Activated T-helper 17 cell treated with anti-CD3 and anti-CD28 coated beads, Interleukin-2, amount 50 U/mL, for 72 hours (primary cell): ENCODE results near the gene CAVIN3. TPM values are rescaled to one million over a fixed set of nuclear protein-coding genes. Genes with fewer than 3 reads are reported as not detected.
"Not testable (repeated sequence)": the region's sequence is repeated elsewhere in the genome, so short reads cannot be mapped to it uniquely, and the experiment has no call there.

Source experiments
- ATAC-seq: fragments of 150-1000 bp; cut with Tn5 transposase; replicated peaks from 2 replicates; pipeline ENCODE4 v1.10.0; 2021; ENCODE audit warnings: mild to moderate bottlenecking, moderate library complexity
- H3K27ac Mint-ChIP-seq: one replicate; pipeline ENCODE4 v1.8.0; 2022; ENCODE audit warnings: mixed read lengths
- H3K27me3 Mint-ChIP-seq: one replicate; pipeline ENCODE4 v1.8.0; 2022; ENCODE audit warnings: mixed read lengths
- H3K36me3 Mint-ChIP-seq: one replicate; pipeline ENCODE4 v1.8.0; 2022; ENCODE audit warnings: low read depth, mild to moderate bottlenecking, mixed read lengths
- H3K4me1 Mint-ChIP-seq: one replicate; pipeline ENCODE4 v1.8.0; 2022; ENCODE audit warnings: mixed read lengths
- H3K4me3 Mint-ChIP-seq: one replicate; pipeline ENCODE4 v1.8.0; 2022; ENCODE audit warnings: mild to moderate bottlenecking, mixed read lengths
- H3K9me3 Mint-ChIP-seq: one replicate; pipeline ENCODE4 v1.8.0; 2022; ENCODE audit warnings: mixed read lengths
- total RNA-seq, 2 donors: library from RNA; stranded (reverse); gene quantifications; one replicate each; pipeline ENCODE4 v1.2.3, GENCODE V29; 2022

CAVIN3 gene
- total RNA-seq, 2 donors from 2014 or later, result 7.6 to 37.2 TPM

DNA sequence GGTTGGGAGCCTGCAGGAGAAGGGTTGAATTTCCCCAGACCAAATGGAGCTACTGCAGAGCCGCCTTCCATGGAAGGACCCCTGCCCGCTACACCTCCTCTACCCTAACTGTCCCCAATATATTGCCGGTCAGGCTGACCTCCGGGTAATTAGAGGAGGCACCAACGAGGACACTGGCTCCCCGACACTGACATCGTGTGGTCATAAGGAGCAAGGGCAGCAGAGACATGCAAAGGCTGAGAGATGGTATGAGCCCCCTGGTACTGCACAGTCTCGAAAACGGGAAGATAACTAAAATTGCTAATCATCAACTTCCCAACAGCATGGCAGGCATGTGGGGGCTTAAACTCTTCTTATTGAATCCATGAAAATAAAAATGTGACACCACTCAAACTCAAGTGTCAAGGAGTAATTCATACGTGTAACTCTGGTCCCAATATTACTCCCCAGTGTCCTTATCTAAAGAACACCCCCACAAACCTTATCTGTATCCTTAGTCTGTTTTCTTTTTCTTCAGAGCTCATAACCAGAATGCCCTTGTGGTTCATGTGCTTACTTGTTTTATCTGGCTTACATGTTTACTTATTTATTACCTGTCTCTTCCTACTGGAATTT lies 4.4 kb downstream of the CAVIN3 start:
- H3K4me1 Mint-ChIP-seq, result peaks cover 4% of the 10 kb centered on the region
- no peak for ATAC-seq
- no peak overlapping the region for H3K27ac Mint-ChIP-seq
- peaks cover 18% of the 10 kb centered on the region for H3K36me3 Mint-ChIP-seq
- H3K9me3 Mint-ChIP-seq, result no peaks in the 10 kb centered on the region
- H3K27me3 Mint-ChIP-seq, result peaks cover 36% of the 10 kb centered on the region
- H3K4me3 Mint-ChIP-seq, result no peak overlapping the region

- Mint-ChIP-seq H3K4me1 (no peaks in the 10 kb centered on the region), H3K4me3 (no peak overlapping the region), H3K27ac (no peak overlapping the region), H3K27me3 (peaks cover 26% of the 10 kb centered on the region), H3K36me3 (no peaks in the 10 kb centered on the region), H3K9me3 (no peaks in the 10 kb centered on the region)
- no peak for ATAC-seq
Measured at GRCh38 chr11:6312106-6312505, 8.2 kb downstream of the CAVIN3 start.

DNA sequence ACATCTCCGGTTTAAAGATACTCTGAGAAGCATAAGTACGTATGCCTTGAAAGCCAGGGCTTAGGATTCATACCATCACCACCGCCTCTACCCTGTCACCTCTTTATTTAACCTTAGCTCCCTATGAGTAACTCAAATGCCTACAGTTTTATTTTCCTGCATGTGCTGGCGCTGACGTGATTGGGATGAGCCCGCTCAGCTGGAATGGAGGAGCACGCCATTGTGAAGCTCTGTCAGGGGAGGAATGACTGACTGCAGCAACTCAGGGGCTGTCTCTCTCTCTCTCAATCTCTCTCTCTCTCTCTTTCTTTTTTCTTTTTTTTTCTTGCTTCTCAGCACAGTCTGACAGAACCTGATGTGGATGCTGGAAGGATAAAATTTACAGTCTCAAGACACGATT lies 12.4 kb downstream of the CAVIN3 start:
- peaks cover 12% of the 10 kb centered on the region for H3K27me3 Mint-ChIP-seq
- ATAC-seq, result no peak
- no peak overlapping the region for H3K4me3 Mint-ChIP-seq
- no peak overlapping the region for H3K27ac Mint-ChIP-seq
- H3K36me3 Mint-ChIP-seq, result no peaks in the 10 kb centered on the region
- H3K9me3 Mint-ChIP-seq, result no peaks in the 10 kb centered on the region
- no peaks in the 10 kb centered on the region for H3K4me1 Mint-ChIP-seq

DNA sequence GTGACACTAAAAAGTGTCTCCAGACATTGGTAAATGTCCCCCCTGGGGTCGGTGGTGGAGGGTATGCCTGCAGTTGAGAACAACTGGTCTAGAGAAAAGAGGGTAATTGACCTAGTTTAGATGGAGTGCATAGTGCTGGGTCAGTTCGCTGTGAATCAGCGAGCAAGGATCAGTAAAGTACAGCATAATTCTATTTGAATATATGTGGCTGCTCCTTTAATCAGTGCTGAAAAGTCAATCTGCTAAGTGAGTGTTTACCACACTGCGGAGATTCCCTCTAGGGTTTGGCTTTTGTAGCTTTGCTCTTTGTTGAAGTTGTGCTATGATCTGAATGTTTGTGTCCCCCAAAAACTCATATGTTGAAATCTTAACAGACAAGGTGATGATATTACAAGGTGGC lies 15.0 kb downstream of the CAVIN3 start:
- Mint-ChIP-seq H3K27ac (no peak overlapping the region), H3K9me3 (no peaks in the 10 kb centered on the region), H3K4me3 (no peak overlapping the region), H3K36me3 (no peaks in the 10 kb centered on the region), H3K27me3 (peaks cover 12% of the 10 kb centered on the region), H3K4me1 (no peaks in the 10 kb centered on the region)
- ATAC-seq, result no peak

DNA sequence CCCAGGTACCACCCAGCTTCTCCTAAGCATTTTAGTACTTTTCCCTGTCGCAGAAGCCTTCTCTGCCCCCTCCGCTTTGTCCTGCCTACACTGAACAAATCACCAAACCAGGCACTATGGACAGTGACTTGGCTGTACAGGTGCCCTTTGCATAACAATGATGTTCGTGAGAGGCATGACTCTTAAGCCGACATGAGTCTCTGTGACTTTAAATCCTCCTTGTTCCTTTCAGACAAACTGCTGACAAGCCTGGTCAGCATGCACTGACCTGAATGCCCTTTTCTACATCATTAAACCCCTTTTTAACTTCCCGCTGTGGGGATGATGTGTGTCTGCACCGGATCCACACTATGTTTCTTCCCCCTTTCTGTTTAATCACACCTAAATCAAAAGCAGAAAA lies 16.6 kb downstream of the CAVIN3 start:
- no peaks in the 10 kb centered on the region for H3K36me3 Mint-ChIP-seq
- no peak overlapping the region for H3K4me3 Mint-ChIP-seq
- no peaks in the 10 kb centered on the region for H3K9me3 Mint-ChIP-seq
- peaks cover 12% of the 10 kb centered on the region for H3K27me3 Mint-ChIP-seq
- ATAC-seq, result no peak
- H3K4me1 Mint-ChIP-seq, result no peaks in the 10 kb centered on the region
- no peak overlapping the region for H3K27ac Mint-ChIP-seq

DNA sequence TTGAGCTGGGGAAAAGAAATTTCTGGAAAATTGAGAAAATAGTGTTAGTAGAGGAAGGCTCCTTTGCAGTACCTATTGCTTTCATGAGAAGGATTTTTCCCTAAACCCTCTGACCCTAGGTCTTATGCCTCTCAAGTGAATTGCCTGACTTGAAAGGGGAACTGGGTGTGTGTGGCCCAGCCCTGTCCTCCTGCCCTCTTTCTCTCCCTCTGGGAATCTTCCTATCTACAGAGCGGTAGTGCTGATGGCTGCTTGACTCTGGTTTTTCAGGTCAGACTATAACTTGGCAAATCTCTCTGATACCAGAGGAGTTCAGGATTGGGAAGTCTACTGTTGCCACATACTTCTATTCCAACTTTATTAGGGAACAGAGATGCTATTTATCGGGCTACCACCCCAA lies 19.2 kb downstream of the CAVIN3 start:
- no peak for ATAC-seq
- Mint-ChIP-seq H3K9me3 (no peaks in the 10 kb centered on the region), H3K27me3 (peaks cover 12% of the 10 kb centered on the region), H3K4me1 (no peaks in the 10 kb centered on the region), H3K36me3 (no peaks in the 10 kb centered on the region), H3K27ac (no peak overlapping the region), H3K4me3 (no peak overlapping the region)

- Mint-ChIP-seq H3K27me3 (peaks cover 11% of the 10 kb centered on the region), H3K9me3 (no peaks in the 10 kb centered on the region), H3K27ac (no peak overlapping the region), H3K36me3 (no peaks in the 10 kb centered on the region), H3K4me3 (no peak overlapping the region), H3K4me1 (no peaks in the 10 kb centered on the region)
- ATAC-seq, result no peak
Measured at GRCh38 chr11:6300325-6300724, 20.0 kb downstream of the CAVIN3 start.

DNA sequence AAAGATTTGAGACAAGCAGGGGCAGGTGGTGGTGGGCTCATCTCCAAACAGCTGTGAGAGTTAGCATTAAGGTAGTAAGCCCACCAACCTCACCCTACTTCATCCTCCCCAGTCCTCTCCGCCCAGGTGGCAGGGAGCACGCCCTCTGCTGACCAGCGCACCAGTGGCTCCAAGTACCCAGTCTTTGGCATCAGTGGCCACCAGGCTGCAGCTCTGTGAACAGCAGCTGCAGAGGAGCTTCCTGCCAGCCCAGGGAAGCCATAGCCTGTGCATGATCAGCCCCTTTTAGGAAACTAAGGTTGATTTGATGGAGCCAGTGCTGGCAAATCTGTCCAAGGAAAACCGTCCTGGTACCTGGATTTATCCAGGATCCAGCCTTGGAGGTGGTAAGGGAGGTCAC lies 21.7 kb downstream of the CAVIN3 start:
- no peak overlapping the region for H3K4me3 Mint-ChIP-seq
- no peaks in the 10 kb centered on the region for H3K9me3 Mint-ChIP-seq
- ATAC-seq, result peak; percentile 59
- no peaks in the 10 kb centered on the region for H3K4me1 Mint-ChIP-seq
- no peaks in the 10 kb centered on the region for H3K36me3 Mint-ChIP-seq
- no peak overlapping the region for H3K27ac Mint-ChIP-seq
- peaks cover 5% of the 10 kb centered on the region for H3K27me3 Mint-ChIP-seq

- H3K4me1 Mint-ChIP-seq, result no peaks in the 10 kb centered on the region
- H3K36me3 Mint-ChIP-seq, result no peaks in the 10 kb centered on the region
- no peak overlapping the region for H3K27ac Mint-ChIP-seq
- no peak for ATAC-seq
- H3K4me3 Mint-ChIP-seq, result no peak overlapping the region
- H3K27me3 Mint-ChIP-seq, result peaks cover 5% of the 10 kb centered on the region
- H3K9me3 Mint-ChIP-seq, result no peaks in the 10 kb centered on the region
Measured at GRCh38 chr11:6297831-6298230, 22.5 kb downstream of the CAVIN3 start.

GRCh38 chr11:6285019-6285418 lies 35.3 kb downstream of the CAVIN3 start:
- H3K9me3 Mint-ChIP-seq, result no peaks in the 10 kb centered on the region
- ATAC-seq, result no peak
- H3K27me3 Mint-ChIP-seq, result peaks cover 31% of the 10 kb centered on the region

GRCh38 chr11:6284250-6284649 lies 36.1 kb downstream of the CAVIN3 start:
- peaks cover 30% of the 10 kb centered on the region for H3K27me3 Mint-ChIP-seq

More at GRCh38 chr11:6285019-6285418, 35.3 kb downstream of the CAVIN3 start:
- no peak overlapping the region for H3K27ac Mint-ChIP-seq
- no peaks in the 10 kb centered on the region for H3K36me3 Mint-ChIP-seq
- no peaks in the 10 kb centered on the region for H3K4me1 Mint-ChIP-seq
- no peak overlapping the region for H3K4me3 Mint-ChIP-seq

GRCh38 chr11:6283453-6284023 lies 36.8 kb downstream of the CAVIN3 start:
- no peaks in the 10 kb centered on the region for H3K9me3 Mint-ChIP-seq
- no peak overlapping the region for H3K4me3 Mint-ChIP-seq
- H3K4me1 Mint-ChIP-seq, result no peaks in the 10 kb centered on the region
- peaks cover 30% of the 10 kb centered on the region for H3K27me3 Mint-ChIP-seq
- no peak for ATAC-seq
- H3K27ac Mint-ChIP-seq, result no peak overlapping the region
- no peaks in the 10 kb centered on the region for H3K36me3 Mint-ChIP-seq

More at GRCh38 chr11:6284250-6284649, 36.1 kb downstream of the CAVIN3 start:
- Mint-ChIP-seq H3K27ac (no peak overlapping the region), H3K36me3 (no peaks in the 10 kb centered on the region), H3K9me3 (no peaks in the 10 kb centered on the region), H3K4me1 (no peaks in the 10 kb centered on the region), H3K4me3 (no peak overlapping the region)
- no peak for ATAC-seq

DNA sequence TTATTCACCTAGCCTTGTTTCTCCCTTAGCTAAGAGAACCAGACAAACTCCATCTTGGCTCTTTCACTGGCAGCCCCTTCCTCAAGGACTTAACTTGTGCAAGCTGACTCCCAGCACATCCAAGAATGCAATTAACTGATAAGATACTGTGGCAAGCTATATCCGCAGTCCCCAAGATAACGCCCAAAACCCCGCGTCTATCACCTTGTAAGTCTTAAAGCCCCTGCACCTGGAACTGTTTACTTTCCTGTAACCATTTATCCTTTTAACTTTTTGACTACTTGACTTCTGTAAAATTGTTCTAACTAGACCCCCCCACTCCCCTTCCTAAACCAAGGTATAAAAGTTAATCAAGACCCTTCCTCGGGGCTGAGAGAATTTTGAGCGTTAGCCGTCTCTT lies 39.5 kb downstream of the CAVIN3 start:
- peaks cover 42% of the 10 kb centered on the region for H3K27me3 Mint-ChIP-seq
- not testable (repeated sequence) for H3K4me3 Mint-ChIP-seq, H3K36me3 Mint-ChIP-seq, H3K9me3 Mint-ChIP-seq, ATAC-seq, H3K27ac Mint-ChIP-seq, H3K4me1 Mint-ChIP-seq

DNA sequence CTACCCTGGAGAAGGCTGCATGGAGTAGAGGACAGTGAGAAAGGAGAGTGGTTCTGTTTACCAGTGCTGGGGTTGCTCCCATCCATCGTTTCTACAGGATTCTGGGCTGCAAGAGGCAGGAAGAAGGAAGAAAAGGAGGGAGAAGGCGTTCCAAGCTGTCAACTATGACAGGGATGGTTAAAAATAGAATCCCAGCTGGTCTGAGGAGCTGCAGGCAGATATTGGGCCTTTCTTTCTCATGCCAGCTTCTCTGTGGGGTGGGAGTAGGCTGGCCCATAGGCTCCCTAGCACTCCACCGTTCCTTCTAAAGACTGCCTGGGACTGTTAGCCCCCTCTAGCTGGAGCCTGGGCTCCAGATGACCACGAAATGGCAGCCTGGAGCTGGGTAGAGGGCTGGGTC lies 47.1 kb downstream of the CAVIN3 start:
- no peaks in the 10 kb centered on the region for H3K4me1 Mint-ChIP-seq
- H3K36me3 Mint-ChIP-seq, result no peaks in the 10 kb centered on the region
- H3K4me3 Mint-ChIP-seq, result no peak overlapping the region
- no peak overlapping the region for H3K27ac Mint-ChIP-seq
- no peak for ATAC-seq
- peaks cover 51% of the 10 kb centered on the region for H3K27me3 Mint-ChIP-seq
- H3K9me3 Mint-ChIP-seq, result no peaks in the 10 kb centered on the region

- Mint-ChIP-seq H3K9me3 (no peaks in the 10 kb centered on the region), H3K36me3 (no peaks in the 10 kb centered on the region), H3K4me3 (no peak overlapping the region), H3K4me1 (no peaks in the 10 kb centered on the region), H3K27ac (no peak overlapping the region), H3K27me3 (peaks cover 44% of the 10 kb centered on the region)
- ATAC-seq, result no peak
Measured at GRCh38 chr11:6271598-6271997, 48.7 kb downstream of the CAVIN3 start.
